OCI-LY7 (cell line): ENCODE measurements around the gene TSPYL6. TPM values are rescaled to one million over a fixed set of nuclear protein-coding genes. Genes with fewer than 3 reads are reported as not detected.

Experiments
- BruUV-seq: library from RNA; stranded (reverse); fragments of 400-500 nt; replicated peaks from 2 replicates; lab custom pipeline; 2021; lab: Mats Ljungman, UMichigan
- CTCF ChIA-PET: fragments of 300-600 bp; sonication (Branson Sonifier 250); formaldehyde crosslinking; loops from one replicate; lab custom pipeline; 2022; ENCODE audit warnings: antibody characterized with exemption; ENCODE audit not compliant: unreplicated experiment; lab: Charles Lee
- POLR2A ChIA-PET: fragments of 300-600 bp; sonication (Branson Sonifier 250); formaldehyde crosslinking; loops from one replicate; lab custom pipeline; 2022; ENCODE audit warnings: antibody characterized with exemption; lab: Charles Lee
- DNase-seq: peaks from one replicate; pipeline ENCODE4 v3.0.0-alpha.2; 2015; ENCODE audit warnings: low spot score
- H2AFZ ChIP-seq: fragments of 200-600 bp; sonication (generic), shearing (Covaris generic); 2 replicates; pipeline ENCODE4 v1.6.1; 2014; ENCODE audit warnings: mild to moderate bottlenecking, antibody characterized with exemption, low read length, moderate library complexity
- H3K27ac ChIP-seq: fragments of 200-600 bp; sonication (generic); 2 replicates; pipeline ENCODE4 v1.5.1; 2014; ENCODE audit warnings: mixed run types, low read depth, mild to moderate bottlenecking, moderate library complexity, low read length, inconsistent platforms; ENCODE audit not compliant: poor library complexity, severe bottlenecking
- H3K36me3 ChIP-seq: fragments of 200-600 bp; sonication (generic); 2 replicates; pipeline ENCODE4 v1.6.1; 2014; ENCODE audit warnings: mild to moderate bottlenecking, antibody characterized with exemption, low read length, moderate library complexity, mixed read lengths; ENCODE audit not compliant: insufficient read depth
- H3K4me1 ChIP-seq: fragments of 200-600 bp; sonication (generic); 2 replicates; pipeline ENCODE4 v1.5.1; 2014; ENCODE audit warnings: mild to moderate bottlenecking, low read length; ENCODE audit not compliant: insufficient read depth, poor library complexity, severe bottlenecking
- H3K4me2 ChIP-seq: fragments of 200-600 bp; sonication (generic); 2 replicates; pipeline ENCODE4 v1.6.1; 2014; ENCODE audit warnings: mild to moderate bottlenecking, low read length
- H3K4me3 ChIP-seq: fragments of 200-600 bp; sonication (generic); 2 replicates; pipeline ENCODE4 v1.5.1; 2014; ENCODE audit warnings: mild to moderate bottlenecking, low read depth, low read length; ENCODE audit not compliant: poor library complexity, severe bottlenecking
- H3K79me2 ChIP-seq: fragments of 200-600 bp; sonication (generic); 2 replicates; pipeline ENCODE4 v1.6.1; 2016; ENCODE audit warnings: low read depth, mild to moderate bottlenecking, low read length, moderate library complexity, mixed read lengths; ENCODE audit not compliant: insufficient read depth
- H3K9me2 ChIP-seq: fragments of 200-600 bp; sonication (generic); 2 replicates; pipeline ENCODE4 v1.6.1; 2016; ENCODE audit warnings: mild to moderate bottlenecking, low read length, mixed read lengths; ENCODE audit not compliant: insufficient read depth
- H3K9me3 ChIP-seq: fragments of 200-600 bp; sonication (generic); 2 replicates; pipeline ENCODE4 v1.6.1; 2014; ENCODE audit warnings: mild to moderate bottlenecking, mixed run types, low read length, mixed read lengths
- H4K20me1 ChIP-seq: fragments of 200-600 bp; sonication (generic); 2 replicates; pipeline ENCODE4 v1.6.1; 2014; ENCODE audit warnings: mild to moderate bottlenecking, antibody characterized with exemption, low read length, moderate library complexity, mixed read lengths; ENCODE audit not compliant: insufficient read depth
- EZH2phosphoT487 ChIP-seq: fragments of 200-600 bp; sonication (generic); IDR thresholded peaks from 2 replicates; pipeline ENCODE4 v1.6.1; 2018; ENCODE audit warnings: low read depth, borderline replicate concordance, mild to moderate bottlenecking, mixed run types, antibody characterized with exemption, low read length, moderate library complexity, mixed read lengths
- intact Hi-C: fragments of 100-400 bp; cut with micrococcal nuclease; formaldehyde crosslinking; loops from one replicate; pipeline ENCODE4 v1.10.0; 2022; ENCODE audit not compliant: unreplicated experiment
- total RNA-seq, 2 experiments: library from RNA; depleted of rRNA in 1 of 2; stranded (reverse); fragments of >200 nt in 1 of 2; shearing (Covaris generic) in 1 of 2; gene quantifications; 2 replicates each; pipeline ENCODE4 v1.2.3, GENCODE V29; 2014 to 2022
- TF ChIP-seq, protein P1 (sequence below): fragments of 200-600 bp; sonication (generic); conservative IDR thresholded peaks from 2 replicates; pipeline ENCODE4 v1.5.1; 2014; ENCODE audit warnings: mild to moderate bottlenecking, antibody characterized with exemption, low read length, moderate library complexity, mixed read lengths

TSPYL6 gene
- total RNA-seq, 2 experiments from 2014 or later = not detected

DNA sequence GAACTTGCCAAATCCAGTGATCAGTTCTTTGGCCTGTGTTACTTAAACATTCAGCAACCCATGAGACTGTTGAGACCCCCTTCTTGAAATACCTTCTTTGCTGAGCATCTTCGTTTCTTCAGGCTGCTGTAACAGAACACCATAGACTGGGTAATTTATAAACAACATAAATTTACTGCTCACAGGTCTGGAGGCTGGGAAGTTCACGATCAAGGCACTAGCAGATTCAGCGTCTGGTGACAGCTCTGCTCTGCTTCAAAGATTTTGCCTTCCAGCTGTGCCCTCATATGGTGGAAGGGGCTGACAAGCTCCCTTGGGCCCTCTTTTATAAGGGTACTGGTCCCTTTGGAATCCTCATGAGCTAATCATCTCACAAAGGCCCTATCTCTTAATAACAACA is 28.8 kb upstream of the TSPYL6 start:
- Histone ChIP-seq H3K27ac (no peak overlapping the region), H2AFZ (no peak overlapping the region), H3K36me3 (no peaks in the 10 kb centered on the region), H3K4me1 (peaks cover 3% of the 10 kb centered on the region), H3K4me2 (no peak overlapping the region), H3K4me3 (no peak overlapping the region), H3K9me3 (no peaks in the 10 kb centered on the region), H3K79me2 (no peaks in the 10 kb centered on the region), H4K20me1 (no peaks in the 10 kb centered on the region), H3K9me2 (no peaks in the 10 kb centered on the region)
- intact Hi-C loops = no loop called here
- POLR2A ChIA-PET = no interaction called here
- TF ChIP-seq EZH2phosphoT487 = no peak
- TF ChIP-seq, protein P1, sequence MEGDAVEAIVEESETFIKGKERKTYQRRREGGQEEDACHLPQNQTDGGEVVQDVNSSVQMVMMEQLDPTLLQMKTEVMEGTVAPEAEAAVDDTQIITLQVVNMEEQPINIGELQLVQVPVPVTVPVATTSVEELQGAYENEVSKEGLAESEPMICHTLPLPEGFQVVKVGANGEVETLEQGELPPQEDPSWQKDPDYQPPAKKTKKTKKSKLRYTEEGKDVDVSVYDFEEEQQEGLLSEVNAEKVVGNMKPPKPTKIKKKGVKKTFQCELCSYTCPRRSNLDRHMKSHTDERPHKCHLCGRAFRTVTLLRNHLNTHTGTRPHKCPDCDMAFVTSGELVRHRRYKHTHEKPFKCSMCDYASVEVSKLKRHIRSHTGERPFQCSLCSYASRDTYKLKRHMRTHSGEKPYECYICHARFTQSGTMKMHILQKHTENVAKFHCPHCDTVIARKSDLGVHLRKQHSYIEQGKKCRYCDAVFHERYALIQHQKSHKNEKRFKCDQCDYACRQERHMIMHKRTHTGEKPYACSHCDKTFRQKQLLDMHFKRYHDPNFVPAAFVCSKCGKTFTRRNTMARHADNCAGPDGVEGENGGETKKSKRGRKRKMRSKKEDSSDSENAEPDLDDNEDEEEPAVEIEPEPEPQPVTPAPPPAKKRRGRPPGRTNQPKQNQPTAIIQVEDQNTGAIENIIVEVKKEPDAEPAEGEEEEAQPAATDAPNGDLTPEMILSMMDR = no peak
- no TSS peak for BruUV-seq
- CTCF ChIA-PET = no interaction called here
- no peak for DNase-seq

GRCh38 chr2:54279385-54279784 is 23.4 kb upstream of the TSPYL6 start:
- TF ChIP-seq, protein P1 = no peak; the same call in 1 of the 2 replicates
- no peak for TF ChIP-seq EZH2phosphoT487
- no peak for DNase-seq
- intact Hi-C loops = no loop called here

GRCh38 chr2:54275541-54275940 is 19.5 kb upstream of the TSPYL6 start:
- ChIA-PET CTCF (no interaction called here), POLR2A (interaction anchor here (1.0 to 1.7 kb wide), 2 partner anchors 9 to 111 kb away, joined by 3 to 5 read pairs; no protein-coding TSS in a partner anchor)
- no peaks in the 10 kb centered on the region for H3K9me3 ChIP-seq
- H3K79me2 ChIP-seq = no peaks in the 10 kb centered on the region
- no peak overlapping the region for H3K4me2 ChIP-seq
- intact Hi-C loops = no loop called here
- TF ChIP-seq, protein P1 = no peak
- TF ChIP-seq EZH2phosphoT487 = no peak
- no peaks in the 10 kb centered on the region for H4K20me1 ChIP-seq
- H3K4me3 ChIP-seq = no peak overlapping the region
- no TSS peak for BruUV-seq
- no peak overlapping the region for H2AFZ ChIP-seq
- no peak for DNase-seq
- no peaks in the 10 kb centered on the region for H3K36me3 ChIP-seq
- H3K27ac ChIP-seq = no peak overlapping the region
- H3K9me2 ChIP-seq = no peaks in the 10 kb centered on the region
- H3K4me1 ChIP-seq = peaks cover 14% of the 10 kb centered on the region

More at GRCh38 chr2:54279385-54279784, 23.4 kb upstream of the TSPYL6 start:
- H4K20me1 ChIP-seq = no peaks in the 10 kb centered on the region
- no TSS peak for BruUV-seq
- H3K9me3 ChIP-seq = no peaks in the 10 kb centered on the region
- no peaks in the 10 kb centered on the region for H3K79me2 ChIP-seq
- H3K4me3 ChIP-seq = no peak overlapping the region
- no peak overlapping the region for H2AFZ ChIP-seq
- peaks cover 7% of the 10 kb centered on the region for H3K4me1 ChIP-seq
- no peak overlapping the region for H3K27ac ChIP-seq
- H3K4me2 ChIP-seq = no peak overlapping the region
- no peaks in the 10 kb centered on the region for H3K36me3 ChIP-seq
- ChIA-PET POLR2A (interaction anchor here (1.5 kb wide), 1 partner anchor 14 kb away, joined by 5 read pairs; no protein-coding TSS in a partner anchor), CTCF (no interaction called here)
- H3K9me2 ChIP-seq = no peaks in the 10 kb centered on the region
